Measurements from ENCODE around the gene CDH4.

The CDH4 gene

GRCh38 chr20:61543931-61544745 lies 292.1 kb downstream of the CDH4 start:
- Mint-ChIP-seq H3K4me1 (ENCODE audit: low read depth) (no peaks in the 10 kb centered on the region), H3K27me3 (ENCODE audit: low read depth) (no peaks in the 10 kb centered on the region), H3K36me3 (ENCODE audit: low read depth) (no peaks in the 10 kb centered on the region), H3K4me3 (no peak overlapping the region), H3K9me3 (no peaks in the 10 kb centered on the region), H3K27ac (no peak overlapping the region)

DNA sequence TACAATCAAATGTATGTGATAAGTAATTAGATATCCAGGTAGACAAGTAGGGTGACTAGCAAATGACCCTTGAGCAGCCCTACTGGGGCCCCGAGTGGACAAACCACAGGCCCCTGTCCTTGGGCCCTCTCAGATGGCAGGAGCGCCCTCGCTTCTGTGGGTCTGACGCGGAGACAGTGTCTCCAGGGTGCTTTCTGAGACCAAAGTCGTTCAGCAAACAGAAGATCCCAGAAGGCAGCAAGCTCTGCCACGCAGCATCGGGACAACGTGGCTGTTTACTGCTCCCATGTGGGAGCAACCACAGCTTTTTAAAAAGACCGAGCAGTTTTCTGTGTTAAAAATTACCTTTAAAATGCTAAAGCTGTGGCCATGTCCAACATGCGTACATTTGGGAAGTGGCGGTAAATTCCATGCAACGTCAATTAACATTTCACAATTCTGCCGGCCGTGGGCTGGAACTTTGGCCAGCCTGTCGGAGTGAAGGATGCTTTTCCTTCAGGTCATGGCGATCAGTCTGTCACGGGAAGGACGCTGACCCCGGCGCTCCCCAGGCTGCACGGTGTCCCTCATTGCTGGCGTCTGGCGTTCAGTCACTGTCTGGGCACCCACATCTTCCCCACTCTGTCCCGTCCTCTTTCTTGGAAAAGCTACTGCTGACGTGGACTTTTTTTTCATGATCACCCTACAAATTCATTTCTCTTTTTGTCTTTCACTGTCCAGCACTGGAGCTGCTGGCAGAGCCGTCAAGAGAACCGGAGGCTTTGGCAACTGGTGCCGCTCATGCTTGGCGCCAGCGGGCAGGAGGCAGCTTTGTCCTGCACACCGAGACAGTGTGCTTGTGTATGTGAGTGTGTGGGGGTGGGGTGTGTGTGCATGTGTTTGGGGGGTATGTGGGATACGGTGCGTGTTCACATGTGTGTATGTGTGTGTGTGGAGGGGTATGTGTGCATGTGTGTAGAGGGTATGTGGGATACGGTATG lies 293.1 kb downstream of the CDH4 start:
- H3K9me3 Mint-ChIP-seq: no peaks in the 10 kb centered on the region
- no peaks in the 10 kb centered on the region for H3K36me3 Mint-ChIP-seq (ENCODE audit: low read depth)
- H3K27ac Mint-ChIP-seq: no peak overlapping the region
- H3K4me1 Mint-ChIP-seq (ENCODE audit: low read depth): no peaks in the 10 kb centered on the region
- H3K27me3 Mint-ChIP-seq (ENCODE audit: low read depth): no peaks in the 10 kb centered on the region
- H3K4me3 Mint-ChIP-seq: no peak overlapping the region

DNA sequence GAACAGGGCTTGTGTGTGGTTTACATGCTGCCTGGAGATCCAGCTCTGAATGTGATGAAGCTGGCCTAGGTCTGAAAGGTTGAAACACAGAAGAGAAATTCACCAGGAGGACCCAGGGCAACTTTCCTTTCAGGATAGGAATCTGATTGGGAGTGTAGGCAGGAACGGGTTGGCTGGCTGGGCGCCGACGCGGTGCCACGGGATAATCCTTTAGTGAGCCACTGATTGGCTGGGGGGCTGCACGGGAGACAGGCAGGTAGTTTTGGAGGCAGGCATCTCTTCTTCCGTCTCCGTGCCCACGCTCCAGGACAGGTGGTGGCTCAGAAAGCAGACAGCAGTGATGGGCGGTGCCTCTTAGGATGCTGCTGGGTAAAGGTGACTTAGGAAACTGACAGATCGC lies 294.6 kb downstream of the CDH4 start:
- Mint-ChIP-seq H3K4me3 (no peak overlapping the region), H3K9me3 (no peaks in the 10 kb centered on the region), H3K36me3 (ENCODE audit: low read depth) (no peaks in the 10 kb centered on the region), H3K27me3 (ENCODE audit: low read depth) (no peaks in the 10 kb centered on the region), H3K4me1 (ENCODE audit: low read depth) (no peaks in the 10 kb centered on the region), H3K27ac (no peak overlapping the region)

DNA sequence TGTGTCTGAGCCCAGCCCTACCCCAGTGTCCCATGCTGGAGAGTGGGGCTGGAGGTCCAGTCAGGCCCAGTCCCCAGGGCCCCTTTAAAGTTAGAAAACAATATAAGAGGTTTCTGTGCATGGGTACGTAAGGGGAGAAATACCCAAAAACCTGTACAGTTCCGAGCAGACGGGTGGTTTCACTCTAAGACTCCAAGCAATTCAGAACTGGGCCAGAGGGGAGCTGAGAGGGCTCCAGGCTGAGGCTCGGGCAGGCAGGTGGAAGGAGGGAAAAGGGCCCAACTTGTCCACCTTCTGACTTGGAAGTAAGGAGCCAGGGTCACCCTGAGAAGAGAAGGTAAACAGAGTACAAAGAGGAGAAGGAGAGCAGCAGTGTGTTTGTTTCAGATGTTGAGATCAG lies 296.0 kb downstream of the CDH4 start:
- H3K4me1 Mint-ChIP-seq (ENCODE audit: low read depth): no peaks in the 10 kb centered on the region
- H3K9me3 Mint-ChIP-seq: no peaks in the 10 kb centered on the region
- no peak overlapping the region for H3K27ac Mint-ChIP-seq
- no peak overlapping the region for H3K4me3 Mint-ChIP-seq
- H3K36me3 Mint-ChIP-seq (ENCODE audit: low read depth): no peaks in the 10 kb centered on the region
- no peaks in the 10 kb centered on the region for H3K27me3 Mint-ChIP-seq (ENCODE audit: low read depth)

DNA sequence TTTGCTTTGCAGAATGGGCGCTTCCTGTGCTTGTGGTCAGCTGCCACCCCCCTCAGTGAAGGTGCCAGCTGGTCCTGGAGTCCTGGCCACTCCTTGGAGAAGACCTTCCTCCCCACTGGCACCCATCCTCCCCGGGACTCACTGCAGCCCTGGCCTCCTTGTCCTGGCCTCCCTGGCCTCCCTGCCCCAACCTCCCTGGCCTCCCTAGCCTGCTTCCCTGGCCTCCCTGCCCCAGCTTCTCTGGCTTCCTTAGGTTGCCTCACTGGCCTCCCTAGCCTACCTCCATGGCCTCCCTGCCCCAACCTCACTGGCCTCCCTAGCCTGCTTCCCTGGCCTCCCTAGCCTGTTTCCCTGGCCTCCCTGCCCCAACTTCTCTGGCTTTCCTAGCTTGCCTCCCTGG lies 297.8 kb downstream of the CDH4 start:
- Mint-ChIP-seq H3K4me1 (ENCODE audit: low read depth) (no peaks in the 10 kb centered on the region), H3K36me3 (ENCODE audit: low read depth) (no peaks in the 10 kb centered on the region), H3K4me3 (no peak overlapping the region), H3K9me3 (peaks cover 2% of the 10 kb centered on the region), H3K27me3 (ENCODE audit: low read depth) (no peaks in the 10 kb centered on the region), H3K27ac (no peak overlapping the region)

GRCh38 chr20:61551401-61551800 lies 299.3 kb downstream of the CDH4 start:
- no peaks in the 10 kb centered on the region for H3K27me3 Mint-ChIP-seq (ENCODE audit: low read depth)
- H3K4me1 Mint-ChIP-seq (ENCODE audit: low read depth): no peaks in the 10 kb centered on the region
- H3K4me3 Mint-ChIP-seq: no peak overlapping the region
- H3K9me3 Mint-ChIP-seq: peaks cover 4% of the 10 kb centered on the region
- no peak overlapping the region for H3K27ac Mint-ChIP-seq
- H3K36me3 Mint-ChIP-seq (ENCODE audit: low read depth): no peaks in the 10 kb centered on the region

- no peak overlapping the region for H3K27ac Mint-ChIP-seq
- H3K4me1 Mint-ChIP-seq (ENCODE audit: low read depth): no peaks in the 10 kb centered on the region
- no peak overlapping the region for H3K4me3 Mint-ChIP-seq
- peaks cover 4% of the 10 kb centered on the region for H3K9me3 Mint-ChIP-seq
- no peaks in the 10 kb centered on the region for H3K27me3 Mint-ChIP-seq (ENCODE audit: low read depth)
- H3K36me3 Mint-ChIP-seq (ENCODE audit: low read depth): no peaks in the 10 kb centered on the region
Measured at GRCh38 chr20:61554617-61555016, 302.6 kb downstream of the CDH4 start.

- H3K4me3 Mint-ChIP-seq: no peak overlapping the region
- no peaks in the 10 kb centered on the region for H3K27me3 Mint-ChIP-seq (ENCODE audit: low read depth)
- no peaks in the 10 kb centered on the region for H3K36me3 Mint-ChIP-seq (ENCODE audit: low read depth)
- peaks cover 4% of the 10 kb centered on the region for H3K9me3 Mint-ChIP-seq
- no peak overlapping the region for H3K27ac Mint-ChIP-seq
- H3K4me1 Mint-ChIP-seq (ENCODE audit: low read depth): no peaks in the 10 kb centered on the region
Measured at GRCh38 chr20:61555566-61555965, 303.5 kb downstream of the CDH4 start.

DNA sequence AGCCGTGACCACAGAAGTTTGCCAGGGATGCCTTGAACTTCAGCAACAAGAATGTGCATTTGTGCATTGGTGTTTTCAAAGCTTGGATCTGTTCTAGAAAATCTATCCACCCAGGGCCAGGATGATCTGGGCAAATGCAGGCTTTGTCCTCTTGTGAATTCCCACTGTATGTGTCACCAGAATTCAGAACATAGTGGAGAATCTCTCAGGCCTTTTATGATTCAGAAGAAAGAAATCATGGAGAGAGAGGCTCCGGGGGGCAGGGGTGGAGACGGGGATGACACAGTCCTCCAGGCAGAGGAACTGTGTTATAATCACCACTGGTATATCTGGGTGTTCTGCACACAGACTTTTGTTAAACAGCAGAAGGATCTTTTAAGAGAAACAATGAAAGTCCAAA lies 304.1 kb downstream of the CDH4 start:
- Mint-ChIP-seq H3K4me3 (no peak overlapping the region), H3K27ac (no peak overlapping the region), H3K9me3 (peaks cover 4% of the 10 kb centered on the region), H3K36me3 (ENCODE audit: low read depth) (no peaks in the 10 kb centered on the region), H3K27me3 (ENCODE audit: low read depth) (no peaks in the 10 kb centered on the region), H3K4me1 (ENCODE audit: low read depth) (no peaks in the 10 kb centered on the region)

- Mint-ChIP-seq H3K4me1 (ENCODE audit: low read depth) (no peaks in the 10 kb centered on the region), H3K27me3 (ENCODE audit: low read depth) (no peaks in the 10 kb centered on the region), H3K36me3 (ENCODE audit: low read depth) (no peaks in the 10 kb centered on the region), H3K4me3 (no peak overlapping the region), H3K27ac (no peak overlapping the region), H3K9me3 (peaks cover 4% of the 10 kb centered on the region)
Measured at GRCh38 chr20:61556673-61557072, 304.6 kb downstream of the CDH4 start.

DNA sequence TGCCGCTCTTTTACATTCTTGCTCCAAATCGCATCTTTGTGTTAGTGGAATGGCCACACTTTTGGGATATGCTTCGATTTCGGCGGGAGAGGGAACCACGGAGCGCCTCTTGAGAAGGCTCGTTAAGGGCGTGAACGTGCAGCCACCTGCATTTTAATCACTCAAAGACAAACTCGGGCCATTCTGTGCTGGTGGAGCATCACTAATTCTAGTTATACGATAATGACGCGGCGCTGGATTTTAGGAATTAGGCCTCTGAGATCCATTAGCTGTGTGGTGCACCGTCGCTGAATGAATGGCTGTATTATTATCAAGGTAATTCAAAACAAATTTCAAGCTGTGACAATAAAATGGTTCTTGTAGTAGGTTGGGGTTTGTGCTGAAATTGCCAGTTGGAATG lies 305.6 kb downstream of the CDH4 start:
- Mint-ChIP-seq H3K36me3 (ENCODE audit: low read depth) (no peaks in the 10 kb centered on the region), H3K4me1 (ENCODE audit: low read depth) (no peaks in the 10 kb centered on the region), H3K4me3 (no peak overlapping the region), H3K27me3 (ENCODE audit: low read depth) (no peaks in the 10 kb centered on the region), H3K27ac (no peak overlapping the region), H3K9me3 (peaks cover 4% of the 10 kb centered on the region)

DNA sequence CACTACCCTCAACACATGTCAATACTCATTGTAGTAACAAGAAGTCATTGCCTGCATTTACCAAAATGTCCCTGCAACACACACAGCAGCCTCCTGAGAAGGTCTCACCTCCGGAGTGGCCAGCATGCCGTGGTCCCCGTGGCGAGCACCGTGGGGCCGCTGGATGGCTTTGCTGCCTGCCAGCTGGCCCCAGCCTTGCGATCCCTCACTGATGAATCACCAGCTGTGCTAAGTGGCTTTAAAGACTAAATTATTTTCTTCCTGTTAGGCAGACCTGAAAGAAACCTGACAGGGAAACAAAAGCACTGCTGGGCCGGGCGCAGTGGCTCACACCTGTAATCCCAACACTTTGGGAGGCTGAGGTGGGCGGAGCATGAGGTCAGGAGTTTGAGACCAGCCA lies 306.7 kb downstream of the CDH4 start:
- H3K4me3 Mint-ChIP-seq: no peak overlapping the region
- H3K27me3 Mint-ChIP-seq (ENCODE audit: low read depth): no peaks in the 10 kb centered on the region
- H3K9me3 Mint-ChIP-seq: peaks cover 4% of the 10 kb centered on the region
- H3K36me3 Mint-ChIP-seq (ENCODE audit: low read depth): no peaks in the 10 kb centered on the region
- H3K4me1 Mint-ChIP-seq (ENCODE audit: low read depth): no peaks in the 10 kb centered on the region
- H3K27ac Mint-ChIP-seq: no peak overlapping the region

DNA sequence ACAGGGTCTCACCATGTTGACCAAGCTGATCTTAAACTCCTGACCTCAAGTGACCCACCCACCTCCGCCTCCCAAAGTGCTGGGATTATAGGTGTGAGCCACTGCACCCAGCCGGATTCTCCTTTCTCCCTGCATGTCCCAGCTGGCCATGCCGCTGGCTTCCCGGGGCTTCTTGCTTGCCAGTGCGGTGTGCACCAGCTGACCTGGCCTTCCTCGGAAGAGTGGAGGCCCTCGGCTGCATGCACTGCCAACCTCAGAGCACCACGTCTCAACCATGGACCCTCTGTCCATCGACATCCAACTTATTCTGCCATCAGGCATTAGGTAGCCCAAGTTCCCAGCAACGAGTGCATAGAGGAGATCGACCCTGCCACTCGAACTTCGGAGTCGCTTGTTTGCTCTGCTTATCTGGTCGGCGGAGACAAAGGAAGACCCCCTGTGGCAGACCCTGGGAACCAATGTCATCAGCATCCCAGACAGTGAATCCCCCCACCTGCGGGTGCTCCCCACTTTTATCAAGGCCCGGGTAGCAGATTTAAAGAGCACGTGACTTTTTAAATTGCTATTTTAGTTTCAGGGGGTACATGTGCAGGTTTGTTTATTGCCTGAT lies 307.8 kb downstream of the CDH4 start:
- Mint-ChIP-seq H3K4me3 (no peak overlapping the region), H3K4me1 (ENCODE audit: low read depth) (no peaks in the 10 kb centered on the region), H3K36me3 (ENCODE audit: low read depth) (no peaks in the 10 kb centered on the region), H3K27ac (no peak overlapping the region), H3K27me3 (ENCODE audit: low read depth) (no peaks in the 10 kb centered on the region), H3K9me3 (peaks cover 3% of the 10 kb centered on the region)

GRCh38 chr20:61560361-61560853 lies 308.3 kb downstream of the CDH4 start:
- H3K27ac Mint-ChIP-seq: no peak overlapping the region
- H3K9me3 Mint-ChIP-seq: no peaks in the 10 kb centered on the region
- H3K4me1 Mint-ChIP-seq (ENCODE audit: low read depth): no peaks in the 10 kb centered on the region
- H3K4me3 Mint-ChIP-seq: no peak overlapping the region
- no peaks in the 10 kb centered on the region for H3K27me3 Mint-ChIP-seq (ENCODE audit: low read depth)
- no peaks in the 10 kb centered on the region for H3K36me3 Mint-ChIP-seq (ENCODE audit: low read depth)
